ENCODE results near the gene MSI2. TPM values are rescaled to one million over a fixed set of nuclear protein-coding genes. Genes with fewer than 3 reads are reported as not detected.

The MSI2 gene
- total and polyA plus RNA-seq, 2 donors (not counting 1 experiment from before 2014, with no cell fraction given), result 16.1 to 196 TPM

GRCh38 chr17:57447990-57448758 is 191.9 kb downstream of the MSI2 start:
- H3K4me2 ChIP-seq (replicated peaks; ENCODE audit: low read depth, low read length, poor library complexity, severe bottlenecking), result peak overlapping the region; percentile 49
- H3K27ac Mint-ChIP-seq, result no peak overlapping the region
- H3K27ac ChIP-seq (ENCODE audit: low read length in 2 of 2), result no peak overlapping the region
- H3K4me3 ChIP-seq (ENCODE audit: control extremely low read depth in 1 of 5, extremely low read depth in 1 of 5, insufficient read depth in 1 of 5, low read depth in 2 of 5, low read length in 4 of 5), result no peak overlapping the region
- intact Hi-C loops (cut with micrococcal nuclease), result no loop called here
- H3K9me3 Mint-ChIP-seq (ENCODE audit: insufficient read depth), result no peaks in the 10 kb centered on the region
- DNase-seq (no peak), ATAC-seq (ENCODE audit: low read depth) (no peak)
- POLR2A ChIA-PET, result no interaction called here
- H4K20me1 ChIP-seq (ENCODE audit: control insufficient read depth, insufficient read depth, low read length, poor library complexity, severe bottlenecking), result peaks cover 34% of the 10 kb centered on the region
- H3K27me3 ChIP-seq (replicated peaks in 1 of 4; ENCODE audit: control extremely low read depth in 1 of 4, control insufficient read depth in 3 of 4, insufficient read depth in 4 of 4, low read length in 3 of 4), result no peaks in the 10 kb centered on the region
- H3K27me3 Mint-ChIP-seq, result no peaks in the 10 kb centered on the region
- CTCF ChIA-PET, result no interaction called here
- peaks cover 62% of the 10 kb centered on the region for H3K4me1 Mint-ChIP-seq
- peaks cover 33 to 52% of the 10 kb centered on the region in 2 donors for H3K4me1 ChIP-seq (ENCODE audit: control insufficient read depth in 2 of 2, insufficient read depth in 2 of 2, low read length in 2 of 2)
- peak overlapping the region; percentile 38 for H3K4me3 Mint-ChIP-seq
- 58% methylated on average over 7 of the region's 10 CpGs for WGBS (ENCODE audit: insufficient coverage)
- H3K9ac ChIP-seq (ENCODE audit: low read length), result peak overlapping the region; percentile 16
- H3K9me3 ChIP-seq (ENCODE audit: control extremely low read depth in 1 of 3, control insufficient read depth in 2 of 3, insufficient read depth in 1 of 3, low read length in 2 of 3), result no peaks in the 10 kb centered on the region
- peak overlapping the region; percentile 16 for H2AFZ ChIP-seq (ENCODE audit: insufficient read depth, low read depth, low read length, poor library complexity, severe bottlenecking)
- H3K79me2 ChIP-seq (ENCODE audit: control insufficient read depth, insufficient read depth, low read length), result peaks cover 70% of the 10 kb centered on the region
- no peak for TF ChIP-seq CTCF (IDR thresholded peaks at IDR 0.05)
- TF ChIP-seq EZH2 (IDR thresholded peaks at IDR 0.05; ENCODE audit: borderline replicate concordance, insufficient read depth, low read depth, low read length, poor library complexity, severe bottlenecking), result no peak
- no peaks in the 10 kb centered on the region for H3K36me3 ChIP-seq (replicated peaks in 1 of 2; ENCODE audit: control extremely low read depth in 1 of 2, control insufficient read depth in 1 of 2, extremely low read depth in 1 of 2, insufficient read depth in 2 of 2, low read length in 1 of 2)

DNA sequence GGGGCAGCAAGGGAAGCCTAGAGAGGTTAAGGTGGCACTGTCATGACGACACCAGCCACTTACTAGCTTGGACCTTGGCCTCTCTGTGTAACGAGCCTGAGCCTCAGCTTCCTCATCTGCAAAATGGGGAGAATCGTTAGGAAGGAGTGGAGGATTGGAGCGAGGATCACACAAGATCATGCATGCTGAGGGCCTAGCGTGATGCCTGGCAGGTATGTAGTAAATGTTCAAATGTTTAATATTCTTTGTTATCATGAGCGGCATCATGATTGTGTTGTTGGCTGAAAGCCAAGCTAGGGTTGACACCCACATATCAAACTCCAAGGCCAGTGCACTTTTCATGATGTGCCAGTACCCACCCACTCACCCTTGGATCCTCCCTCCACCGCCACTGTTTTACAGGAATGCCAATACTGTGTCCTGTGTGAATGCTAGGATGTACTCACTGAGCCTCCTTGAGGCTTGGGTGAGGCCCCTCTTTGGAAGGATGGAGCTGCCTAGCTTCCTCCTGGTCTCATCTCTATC is 192.5 kb downstream of the MSI2 start:
- ChIA-PET CTCF (no interaction called here), POLR2A (no interaction called here)
- Histone ChIP-seq H3K27me3 (replicated peaks in 1 of 4; ENCODE audit: control extremely low read depth in 1 of 4, control insufficient read depth in 3 of 4, insufficient read depth in 4 of 4, low read length in 3 of 4) (no peaks in the 10 kb centered on the region), H2AFZ (ENCODE audit: insufficient read depth, low read depth, low read length, poor library complexity, severe bottlenecking) (no peak overlapping the region), H3K9me3 (ENCODE audit: control extremely low read depth in 1 of 3, control insufficient read depth in 2 of 3, insufficient read depth in 1 of 3, low read length in 2 of 3) (no peaks in the 10 kb centered on the region), H3K36me3 (replicated peaks in 1 of 2; ENCODE audit: control extremely low read depth in 1 of 2, control insufficient read depth in 1 of 2, extremely low read depth in 1 of 2, insufficient read depth in 2 of 2, low read length in 1 of 2) (no peaks in the 10 kb centered on the region), H3K9ac (ENCODE audit: low read length) (no peak overlapping the region), H3K27ac (ENCODE audit: low read length in 2 of 2) (no peak overlapping the region), H3K4me2 (replicated peaks; ENCODE audit: low read depth, low read length, poor library complexity, severe bottlenecking) (no peak overlapping the region), H3K4me1 (ENCODE audit: control insufficient read depth in 2 of 2, insufficient read depth in 2 of 2, low read length in 2 of 2) (peaks cover 26 to 48% of the 10 kb centered on the region in 2 donors), H4K20me1 (ENCODE audit: control insufficient read depth, insufficient read depth, low read length, poor library complexity, severe bottlenecking) (peaks cover 28% of the 10 kb centered on the region), H3K79me2 (ENCODE audit: control insufficient read depth, insufficient read depth, low read length) (peaks cover 63% of the 10 kb centered on the region), H3K4me3 (ENCODE audit: control extremely low read depth in 1 of 5, extremely low read depth in 1 of 5, insufficient read depth in 1 of 5, low read depth in 2 of 5, low read length in 4 of 5) (no peak overlapping the region)
- intact Hi-C loops (cut with micrococcal nuclease), result no loop called here
- Mint-ChIP-seq H3K4me3 (no peak overlapping the region), H3K27ac (no peak overlapping the region), H3K4me1 (peaks cover 56% of the 10 kb centered on the region), H3K27me3 (no peaks in the 10 kb centered on the region), H3K9me3 (ENCODE audit: insufficient read depth) (no peaks in the 10 kb centered on the region)
- no peak for DNase-seq
- no peak for ATAC-seq (ENCODE audit: low read depth)
- TF ChIP-seq EZH2 (IDR thresholded peaks at IDR 0.05; ENCODE audit: borderline replicate concordance, insufficient read depth, low read depth, low read length, poor library complexity, severe bottlenecking) (no peak), CTCF (IDR thresholded peaks at IDR 0.05) (no peak)
- WGBS (ENCODE audit: insufficient coverage), result 93% methylated on average over 3 of the region's 7 CpGs

Data from B cell (primary cell).